ENCODE data around the gene PDE4D.

- TF ChIP-seq POLR2A (IDR thresholded peaks at IDR 0.05; ENCODE audit: low read depth, low read length) (no peak), POLR2AphosphoS5 (IDR thresholded peaks at IDR 0.05; ENCODE audit: low read depth, low read length) (no peak)
Observed at GRCh38 chr5:59340637-59341036, 552.9 kb downstream of the PDE4D start.
